ENCODE results near the gene LIMD2. TPM values are rescaled to one million over a fixed set of nuclear protein-coding genes. Genes with fewer than 3 reads are reported as not detected.

LIMD2 gene
- total RNA-seq, 1 experiment from 2014 or later, result 19.4 TPM

- intact Hi-C loops (cut with micrococcal nuclease), result no loop called here
Observed at GRCh38 chr17:63647065-63647725, 52.7 kb downstream of the LIMD2 start.

GRCh38 chr17:63646488-63646806, 53.5 kb downstream of the LIMD2 start:
- Histone ChIP-seq H3K9me2 (replicated peaks; ENCODE audit: low read length) (no peaks in the 10 kb centered on the region), H3K79me2 (ENCODE audit: low read length) (no peaks in the 10 kb centered on the region), H3K4me2 (ENCODE audit: low read length) (no peak overlapping the region), H3K36me3 (ENCODE audit: low read depth, low read length) (no peaks in the 10 kb centered on the region), H3F3A (ENCODE audit: low read length, unreplicated experiment) (no peaks in the 10 kb centered on the region), H3K4me1 (ENCODE audit: insufficient read depth, low read length) (peaks cover 14% of the 10 kb centered on the region), H3K4me3 (ENCODE audit: low read length) (no peak overlapping the region), H4K20me1 (ENCODE audit: low read length) (no peaks in the 10 kb centered on the region), H3K27ac (ENCODE audit: low read length) (no peak overlapping the region), H3K9ac (ENCODE audit: low read length) (no peak overlapping the region), H3K27me3 (ENCODE audit: low read length) (no peaks in the 10 kb centered on the region), H2AFZ (ENCODE audit: low read length) (no peak overlapping the region), H3K9me3 (ENCODE audit: low read length) (no peaks in the 10 kb centered on the region)
- ChIA-PET POLR2A (ENCODE audit: unreplicated experiment) (no interaction called here), CTCF (no interaction called here)
- no peak for TF ChIP-seq EZH2 (IDR thresholded peaks at IDR 0.05; ENCODE audit: low read length, unreplicated experiment)
- no peak for TF ChIP-seq EZH2phosphoT487 (IDR thresholded peaks at IDR 0.05; ENCODE audit: borderline replicate concordance, low read length)
- TF ChIP-seq CTCF (conservative IDR thresholded peaks at IDR 0.05; ENCODE audit: low read depth, low read length), result no peak
- BruUV-seq (replicated peaks), result no TSS peak
- intact Hi-C loops (cut with micrococcal nuclease), result no loop called here
- ATAC-seq, result no peak
- no peak for DNase-seq

More at GRCh38 chr17:63647065-63647725, 52.7 kb downstream of the LIMD2 start:
- no peak overlapping the region for H3K9ac ChIP-seq (ENCODE audit: low read length)
- no peaks in the 10 kb centered on the region for H3K9me2 ChIP-seq (replicated peaks; ENCODE audit: low read length)
- CTCF ChIA-PET, result no interaction called here
- no peaks in the 10 kb centered on the region for H3K36me3 ChIP-seq (ENCODE audit: low read depth, low read length)
- H3K27me3 ChIP-seq (ENCODE audit: low read length), result no peaks in the 10 kb centered on the region
- POLR2A ChIA-PET (ENCODE audit: unreplicated experiment), result interaction anchor here (0.6 kb wide), 1 partner anchor 25 kb away, joined by 23 read pairs; no protein-coding TSS in a partner anchor
- no peak overlapping the region for H2AFZ ChIP-seq (ENCODE audit: low read length)
- ATAC-seq (peak; percentile 88), DNase-seq (peak; percentile 81)
- no peaks in the 10 kb centered on the region for H3K79me2 ChIP-seq (ENCODE audit: low read length)
- H3F3A ChIP-seq (ENCODE audit: low read length, unreplicated experiment), result no peaks in the 10 kb centered on the region
- TF ChIP-seq EZH2phosphoT487 (IDR thresholded peaks at IDR 0.05; ENCODE audit: borderline replicate concordance, low read length) (no peak), CTCF (conservative IDR thresholded peaks at IDR 0.05; ENCODE audit: low read depth, low read length) (no peak), EZH2 (IDR thresholded peaks at IDR 0.05; ENCODE audit: low read length, unreplicated experiment) (no peak)
- H4K20me1 ChIP-seq (ENCODE audit: low read length), result no peaks in the 10 kb centered on the region
- 0 out of 2 replicates have a peak overlapping the region, but pooled peaks have one; percentile 0 for H3K27ac ChIP-seq (ENCODE audit: low read length)
- TSS peak; percentile 22 for BruUV-seq (replicated peaks)
- peak overlapping the region; percentile 26 for H3K4me2 ChIP-seq (ENCODE audit: low read length)
- no peak overlapping the region for H3K4me3 ChIP-seq (ENCODE audit: low read length)
- peaks cover 14% of the 10 kb centered on the region for H3K4me1 ChIP-seq (ENCODE audit: insufficient read depth, low read length)
- no peaks in the 10 kb centered on the region for H3K9me3 ChIP-seq (ENCODE audit: low read length)

Other genes starting within 250 kb of the LIMD2 start
- gene ACE, start 223.1 kb downstream of the LIMD2 start, total RNA-seq (2014; rRNA removed), result 8.7 and 9.1 TPM in 2 replicates
- not detected in 2 replicates for gene KCNH6, start 176.8 kb downstream of the LIMD2 start, total RNA-seq (2014; rRNA removed)
- 46.5 and 55.5 TPM in 2 replicates for gene DCAF7, start 149.6 kb downstream of the LIMD2 start, total RNA-seq (2014; rRNA removed)
- 47.9 and 70.0 TPM in 2 replicates for gene TACO1, start 99.2 kb downstream of the LIMD2 start, total RNA-seq (2014; rRNA removed)
- 27.1 and 36.1 TPM in 2 replicates for gene MAP3K3, start 77.7 kb downstream of the LIMD2 start, total RNA-seq (2014; rRNA removed)
- gene STRADA, start 41.7 kb upstream of the LIMD2 start, total RNA-seq (2014; rRNA removed), result 17.9 and 26.3 TPM in 2 replicates
- gene CCDC47, start 73.5 kb upstream of the LIMD2 start, total RNA-seq (2014; rRNA removed), result 147 and 163 TPM in 2 replicates
- gene DDX42, start 74.0 kb upstream of the LIMD2 start, total RNA-seq (2014; rRNA removed), result 72.4 and 89.0 TPM in 2 replicates
- 163 and 205 TPM in 2 replicates for gene PSMC5, start 127.3 kb upstream of the LIMD2 start, total RNA-seq (2014; rRNA removed)
- gene FTSJ3, start 127.5 kb upstream of the LIMD2 start, total RNA-seq (2014; rRNA removed), result 82.4 and 112 TPM in 2 replicates
- gene SMARCD2, start 142.6 kb upstream of the LIMD2 start, total RNA-seq (2014; rRNA removed), result 152 and 156 TPM in 2 replicates
- gene CSH2, start 173.6 kb upstream of the LIMD2 start, total RNA-seq (2014; rRNA removed), result not detected in 2 replicates
- not detected in 2 replicates for gene GH2, start 181.8 kb upstream of the LIMD2 start, total RNA-seq (2014; rRNA removed)
- not detected in 2 replicates for gene CSH1, start 196.4 kb upstream of the LIMD2 start, total RNA-seq (2014; rRNA removed)
- gene CSHL1, start 211.1 kb upstream of the LIMD2 start, total RNA-seq (2014; rRNA removed), result not detected in 2 replicates
- not detected in 2 replicates for gene GH1, start 218.7 kb upstream of the LIMD2 start, total RNA-seq (2014; rRNA removed)
- gene CD79B, start 232.2 kb upstream of the LIMD2 start, total RNA-seq (2014; rRNA removed), result not detected in 2 replicates

Data from PC-3 (cell line).